ENCODE results near the gene WASF2.

DNA sequence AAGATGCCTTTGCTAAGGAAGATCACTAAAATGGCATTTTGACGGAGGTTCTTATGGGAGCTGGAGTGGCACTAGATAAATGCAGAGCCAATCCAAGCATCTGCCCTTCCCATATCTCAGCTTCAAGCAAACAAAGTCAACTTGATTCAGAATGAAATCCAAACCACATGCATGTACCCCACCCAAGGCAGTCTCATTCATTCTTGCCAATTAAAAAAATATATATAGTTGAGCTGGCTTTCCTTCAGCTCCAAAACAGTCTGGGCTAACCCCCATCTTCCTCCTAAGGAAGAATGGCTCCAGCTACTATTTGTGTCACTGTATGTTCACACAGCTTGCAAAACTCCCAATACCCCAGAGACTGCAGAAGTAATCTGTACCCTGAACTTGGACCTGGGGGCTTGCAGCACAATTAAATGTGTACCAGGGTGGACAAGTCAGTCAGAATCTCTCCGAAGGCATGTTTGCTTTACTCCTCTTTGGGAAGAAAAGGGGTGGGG lies 62.1 kb downstream of the WASF2 start:
- TF ChIP-seq, protein P1, sequence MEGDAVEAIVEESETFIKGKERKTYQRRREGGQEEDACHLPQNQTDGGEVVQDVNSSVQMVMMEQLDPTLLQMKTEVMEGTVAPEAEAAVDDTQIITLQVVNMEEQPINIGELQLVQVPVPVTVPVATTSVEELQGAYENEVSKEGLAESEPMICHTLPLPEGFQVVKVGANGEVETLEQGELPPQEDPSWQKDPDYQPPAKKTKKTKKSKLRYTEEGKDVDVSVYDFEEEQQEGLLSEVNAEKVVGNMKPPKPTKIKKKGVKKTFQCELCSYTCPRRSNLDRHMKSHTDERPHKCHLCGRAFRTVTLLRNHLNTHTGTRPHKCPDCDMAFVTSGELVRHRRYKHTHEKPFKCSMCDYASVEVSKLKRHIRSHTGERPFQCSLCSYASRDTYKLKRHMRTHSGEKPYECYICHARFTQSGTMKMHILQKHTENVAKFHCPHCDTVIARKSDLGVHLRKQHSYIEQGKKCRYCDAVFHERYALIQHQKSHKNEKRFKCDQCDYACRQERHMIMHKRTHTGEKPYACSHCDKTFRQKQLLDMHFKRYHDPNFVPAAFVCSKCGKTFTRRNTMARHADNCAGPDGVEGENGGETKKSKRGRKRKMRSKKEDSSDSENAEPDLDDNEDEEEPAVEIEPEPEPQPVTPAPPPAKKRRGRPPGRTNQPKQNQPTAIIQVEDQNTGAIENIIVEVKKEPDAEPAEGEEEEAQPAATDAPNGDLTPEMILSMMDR (conservative IDR thresholded peaks at IDR 0.05 in 1 of 2, IDR thresholded peaks at IDR 0.05 in 1 of 2; ENCODE audit: low read depth in 1 of 2, low read length in 2 of 2) = no peak
- TF ChIP-seq EZH2 (IDR thresholded peaks at IDR 0.05; ENCODE audit: low read length, missing control alignments) = no peak
